ENCODE data around the gene DFFB. TPM values are rescaled to one million over a fixed set of nuclear protein-coding genes. Genes with fewer than 3 reads are reported as not detected.

Gene DFFB
- total and polyA plus RNA-seq, 7 experiments from 2014 or later, result 9.8 to 27.7 (median 14.9) TPM

DNA sequence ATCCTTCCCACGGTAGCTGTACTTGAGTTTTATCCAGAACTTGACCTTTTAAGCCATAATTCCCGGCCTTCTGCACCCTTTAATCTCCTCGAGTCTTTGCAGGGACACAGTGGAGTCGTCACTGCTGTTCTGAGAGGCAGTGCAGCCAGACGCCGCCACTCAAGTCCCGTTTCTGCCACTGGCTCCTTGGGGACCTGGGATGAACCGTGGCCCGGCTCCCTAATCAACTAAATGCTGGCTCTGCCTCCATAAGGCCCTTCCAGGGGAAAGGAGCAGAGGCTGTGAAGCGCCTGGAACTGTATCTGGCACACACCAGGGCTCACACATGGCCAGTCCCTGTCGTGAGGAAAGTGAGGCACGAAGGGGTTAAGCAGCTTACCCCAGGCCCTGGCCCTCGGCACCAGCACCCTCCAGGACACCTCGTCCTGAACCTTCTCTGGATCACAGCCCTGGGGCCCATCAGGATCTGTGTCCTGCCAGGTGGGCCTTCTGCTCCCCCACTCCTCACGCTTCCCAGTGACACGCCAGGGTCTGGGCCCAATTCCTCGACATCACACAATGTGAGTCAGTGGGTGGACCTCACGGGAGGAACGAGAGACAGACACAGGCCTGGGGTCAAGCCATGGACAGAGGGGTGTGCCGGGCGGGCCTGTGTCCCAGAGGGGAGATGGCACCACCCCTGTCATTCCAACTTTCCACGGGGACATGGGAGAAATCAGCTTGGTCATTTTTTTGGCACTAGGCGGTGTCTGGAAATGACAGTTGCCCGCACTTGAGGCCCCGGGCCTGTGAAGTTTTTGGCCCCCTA, 66.3 kb downstream of the DFFB start:
- Mint-ChIP-seq H3K27ac (no peak overlapping the region), H3K4me1 (peaks cover 0 to 5% (median 0%) of the 10 kb centered on the region in 7 donors), H3K9me3 (peaks cover 0 to 2% (median 0%) of the 10 kb centered on the region in 11 donors), H3K4me3 (no peak overlapping the region), H3K27me3 (peaks cover 0 to 18% (median 0%) of the 10 kb centered on the region in 5 donors), H3K36me3 (no peaks in the 10 kb centered on the region)
- CTCF ChIA-PET, result no interaction called here
- DNase-seq (no peak), ATAC-seq (no peak)
- no peaks in the 10 kb centered on the region for H3K36me3 ChIP-seq (ENCODE audit: control insufficient read depth in 2 of 3, insufficient read depth in 3 of 3, low read length in 3 of 3)
- H3K9me3 ChIP-seq (ENCODE audit: control insufficient read depth in 2 of 3, low read length in 3 of 3), result no peaks in the 10 kb centered on the region
- H3K27ac ChIP-seq (ENCODE audit: low read depth, low read length), result no peak overlapping the region
- no peaks in the 10 kb centered on the region for H3K27me3 ChIP-seq (ENCODE audit: control insufficient read depth in 2 of 2, insufficient read depth in 2 of 2, low read length in 2 of 2)
- H3K4me1 ChIP-seq (ENCODE audit: control insufficient read depth in 2 of 2, insufficient read depth in 2 of 2, low read length in 2 of 2), result no peaks in the 10 kb centered on the region
- intact Hi-C loops (cut with micrococcal nuclease), result no loop called here
- no peak overlapping the region for H3K4me3 ChIP-seq (ENCODE audit: low read length)
- POLR2A ChIA-PET, result no interaction called here

DNA sequence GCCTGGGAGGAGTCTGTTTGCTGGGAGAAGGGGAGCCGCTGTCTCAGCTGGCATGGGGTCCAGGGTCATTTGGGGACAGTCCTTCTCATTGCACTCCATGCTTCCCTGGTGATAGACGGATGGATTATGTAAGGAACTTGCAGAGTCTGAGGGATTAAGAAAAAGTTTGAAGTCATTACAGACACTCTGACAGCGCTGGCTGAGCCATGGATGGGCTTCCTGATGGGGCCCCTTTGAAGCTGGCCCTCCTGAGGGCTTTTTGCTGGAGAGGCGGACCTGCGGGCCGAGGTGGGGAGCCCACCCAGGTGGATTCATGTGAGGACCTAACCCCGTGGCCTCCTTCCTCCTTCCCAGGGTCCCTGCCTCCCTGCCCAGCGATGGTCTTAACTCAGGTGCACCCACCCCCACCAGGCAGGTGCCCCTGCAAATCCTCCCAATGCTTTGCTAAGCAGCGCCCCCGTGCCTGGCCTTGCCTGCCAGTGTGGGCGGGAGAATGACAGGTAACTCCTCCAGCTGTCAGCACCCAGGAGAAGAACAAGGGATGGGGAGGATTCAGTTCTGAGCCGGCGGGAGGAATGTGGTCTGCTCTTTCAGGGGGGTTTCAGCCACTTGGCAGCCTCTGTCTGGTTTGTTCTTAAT, 67.0 kb downstream of the DFFB start:
- H3K9me3 ChIP-seq (ENCODE audit: control insufficient read depth in 2 of 3, low read length in 3 of 3), result no peaks in the 10 kb centered on the region
- DNase-seq, result no peak
- H3K27me3 ChIP-seq (ENCODE audit: control insufficient read depth in 2 of 2, insufficient read depth in 2 of 2, low read length in 2 of 2), result no peaks in the 10 kb centered on the region
- no peak overlapping the region for H3K27ac ChIP-seq (ENCODE audit: low read depth, low read length)
- no peak for ATAC-seq
- peaks cover 0 to 2% (median 0%) of the 10 kb centered on the region in 11 donors for H3K9me3 Mint-ChIP-seq
- H3K4me1 Mint-ChIP-seq, result peaks cover 0 to 5% (median 0%) of the 10 kb centered on the region in 7 donors
- H3K4me1 ChIP-seq (ENCODE audit: control insufficient read depth in 2 of 2, insufficient read depth in 2 of 2, low read length in 2 of 2), result no peaks in the 10 kb centered on the region
- intact Hi-C loops (cut with micrococcal nuclease), result no loop called here
- H3K27ac Mint-ChIP-seq, result no peak overlapping the region
- POLR2A ChIA-PET, result no interaction called here
- no peaks in the 10 kb centered on the region for H3K36me3 Mint-ChIP-seq
- CTCF ChIA-PET, result no interaction called here
- no peak overlapping the region for H3K4me3 ChIP-seq (ENCODE audit: low read length)
- H3K4me3 Mint-ChIP-seq, result no peak overlapping the region
- H3K27me3 Mint-ChIP-seq, result peaks cover 0 to 17% (median 0%) of the 10 kb centered on the region in 5 donors
- H3K36me3 ChIP-seq (ENCODE audit: control insufficient read depth in 2 of 3, insufficient read depth in 3 of 3, low read length in 3 of 3), result no peaks in the 10 kb centered on the region

DNA sequence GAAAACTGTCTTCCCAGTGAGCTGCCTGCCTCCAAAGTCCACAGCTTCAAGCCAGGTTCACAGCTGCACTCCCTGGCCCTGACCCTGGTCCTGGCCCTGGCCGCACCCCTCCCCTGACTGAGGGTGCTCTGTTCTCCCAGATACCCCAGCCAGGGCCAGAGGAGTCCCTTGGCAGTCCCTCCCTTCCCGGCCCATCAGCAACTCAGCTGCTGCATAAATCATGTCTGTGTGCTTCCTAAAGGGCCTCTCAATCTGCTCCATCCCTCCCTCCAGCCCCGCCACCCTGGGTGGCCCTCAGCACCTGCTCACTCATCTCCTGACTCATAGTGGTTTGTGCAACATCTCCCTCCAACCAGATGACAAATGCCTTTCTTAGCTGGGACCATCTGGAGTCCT, 67.5 kb downstream of the DFFB start:
- ChIA-PET POLR2A (no interaction called here), CTCF (no interaction called here)
- H3K9me3 ChIP-seq (ENCODE audit: control insufficient read depth in 2 of 3, low read length in 3 of 3), result no peaks in the 10 kb centered on the region
- peaks cover 0 to 17% (median 0%) of the 10 kb centered on the region in 5 donors for H3K27me3 Mint-ChIP-seq
- no peak overlapping the region for H3K27ac ChIP-seq (ENCODE audit: low read depth, low read length)
- H3K9me3 Mint-ChIP-seq, result peaks cover 0 to 3% (median 0%) of the 10 kb centered on the region in 11 donors
- H3K4me3 ChIP-seq (ENCODE audit: low read length), result no peak overlapping the region
- no peak for DNase-seq
- H3K4me1 ChIP-seq (ENCODE audit: control insufficient read depth in 2 of 2, insufficient read depth in 2 of 2, low read length in 2 of 2), result no peaks in the 10 kb centered on the region
- peaks cover 0 to 5% (median 0%) of the 10 kb centered on the region in 7 donors for H3K4me1 Mint-ChIP-seq
- H3K4me3 Mint-ChIP-seq, result no peak overlapping the region
- H3K27ac Mint-ChIP-seq, result no peak overlapping the region
- intact Hi-C loops (cut with micrococcal nuclease), result no loop called here
- no peaks in the 10 kb centered on the region for H3K27me3 ChIP-seq (ENCODE audit: control insufficient read depth in 2 of 2, insufficient read depth in 2 of 2, low read length in 2 of 2)
- no peak for ATAC-seq
- no peaks in the 10 kb centered on the region for H3K36me3 Mint-ChIP-seq
- H3K36me3 ChIP-seq (ENCODE audit: control insufficient read depth in 2 of 3, insufficient read depth in 3 of 3, low read length in 3 of 3), result no peaks in the 10 kb centered on the region

DNA sequence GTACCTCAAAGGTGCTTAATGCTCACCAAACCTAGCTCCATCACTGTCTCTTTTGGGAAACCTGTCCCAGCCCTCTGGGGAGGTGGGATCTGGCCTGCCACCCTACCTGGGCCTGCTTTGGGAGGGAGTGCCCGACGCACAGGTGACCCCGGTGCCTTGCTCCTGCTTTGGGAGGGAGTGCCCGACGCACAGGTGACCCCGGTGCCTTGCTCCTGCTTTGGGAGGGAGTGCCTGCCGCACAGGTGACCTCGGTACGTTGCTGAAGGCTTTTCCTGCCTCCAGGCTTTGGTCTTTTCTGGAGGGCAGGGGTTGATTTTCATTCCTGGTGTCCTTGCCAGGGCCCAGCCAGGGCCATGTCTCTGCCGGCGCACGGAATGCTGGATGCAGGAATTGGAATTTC, 68.0 kb downstream of the DFFB start:
- H3K4me1 Mint-ChIP-seq, result peaks cover 0 to 8% (median 3%) of the 10 kb centered on the region in 7 donors
- POLR2A ChIA-PET, result no interaction called here

DNA sequence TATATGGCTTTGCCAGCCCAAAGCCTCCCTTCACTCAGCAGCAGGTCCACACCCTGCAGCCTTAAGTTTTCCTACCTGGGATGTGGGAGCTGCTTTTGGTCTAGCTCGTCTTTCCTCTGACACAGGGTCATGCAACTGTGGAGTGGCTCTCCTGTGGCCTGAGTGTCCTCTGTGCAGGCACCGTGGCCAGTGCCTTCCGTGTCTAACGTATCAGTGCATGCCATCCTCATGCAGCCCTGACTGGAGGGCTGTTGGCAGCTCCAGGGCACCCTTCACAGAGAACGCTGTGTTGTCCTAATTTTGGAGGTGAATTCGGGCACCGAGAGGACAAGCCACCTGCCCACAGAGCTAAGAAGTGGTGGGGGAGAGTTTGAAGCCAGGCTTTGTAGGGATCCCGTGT, 68.5 kb downstream of the DFFB start:
- H3K4me1 Mint-ChIP-seq, result peaks cover 0 to 10% (median 4%) of the 10 kb centered on the region in 7 donors
- no peaks in the 10 kb centered on the region for H3K4me1 ChIP-seq (ENCODE audit: control insufficient read depth in 2 of 2, insufficient read depth in 2 of 2, low read length in 2 of 2)
- H3K9me3 Mint-ChIP-seq, result peaks cover 0 to 9% (median 0%) of the 10 kb centered on the region in 11 donors
- ChIA-PET POLR2A (no interaction called here), CTCF (no interaction called here)
- H3K27ac ChIP-seq (ENCODE audit: low read depth, low read length), result no peak overlapping the region
- no peaks in the 10 kb centered on the region for H3K36me3 ChIP-seq (ENCODE audit: control insufficient read depth in 2 of 3, insufficient read depth in 3 of 3, low read length in 3 of 3)
- no peak for DNase-seq
- no peaks in the 10 kb centered on the region for H3K36me3 Mint-ChIP-seq
- H3K27me3 ChIP-seq (ENCODE audit: control insufficient read depth in 2 of 2, insufficient read depth in 2 of 2, low read length in 2 of 2), result no peaks in the 10 kb centered on the region
- no peak overlapping the region for H3K27ac Mint-ChIP-seq
- no peak overlapping the region for H3K4me3 Mint-ChIP-seq
- peaks cover 0 to 13% (median 0%) of the 10 kb centered on the region in 5 donors for H3K27me3 Mint-ChIP-seq
- intact Hi-C loops (cut with micrococcal nuclease), result no loop called here
- ATAC-seq, result no peak
- no peaks in the 10 kb centered on the region for H3K9me3 ChIP-seq (ENCODE audit: control insufficient read depth in 2 of 3, low read length in 3 of 3)
- no peak overlapping the region for H3K4me3 ChIP-seq (ENCODE audit: low read length)

More for the DNA sequence above, 68.0 kb downstream of the DFFB start:
- Mint-ChIP-seq H3K27ac (no peak overlapping the region), H3K36me3 (no peaks in the 10 kb centered on the region), H3K4me3 (no peak overlapping the region), H3K27me3 (peaks cover 0 to 17% (median 0%) of the 10 kb centered on the region in 5 donors), H3K9me3 (peaks cover 0 to 6% (median 0%) of the 10 kb centered on the region in 11 donors)
- Histone ChIP-seq H3K9me3 (ENCODE audit: control insufficient read depth in 2 of 3, low read length in 3 of 3) (no peaks in the 10 kb centered on the region), H3K36me3 (ENCODE audit: control insufficient read depth in 2 of 3, insufficient read depth in 3 of 3, low read length in 3 of 3) (no peaks in the 10 kb centered on the region), H3K27me3 (ENCODE audit: control insufficient read depth in 2 of 2, insufficient read depth in 2 of 2, low read length in 2 of 2) (no peaks in the 10 kb centered on the region), H3K4me3 (ENCODE audit: low read length) (no peak overlapping the region), H3K4me1 (ENCODE audit: control insufficient read depth in 2 of 2, insufficient read depth in 2 of 2, low read length in 2 of 2) (no peaks in the 10 kb centered on the region), H3K27ac (ENCODE audit: low read depth, low read length) (no peak overlapping the region)
- intact Hi-C loops (cut with micrococcal nuclease), result no loop called here
- DNase-seq (no peak), ATAC-seq (no peak)
- CTCF ChIA-PET, result no interaction called here

DNA sequence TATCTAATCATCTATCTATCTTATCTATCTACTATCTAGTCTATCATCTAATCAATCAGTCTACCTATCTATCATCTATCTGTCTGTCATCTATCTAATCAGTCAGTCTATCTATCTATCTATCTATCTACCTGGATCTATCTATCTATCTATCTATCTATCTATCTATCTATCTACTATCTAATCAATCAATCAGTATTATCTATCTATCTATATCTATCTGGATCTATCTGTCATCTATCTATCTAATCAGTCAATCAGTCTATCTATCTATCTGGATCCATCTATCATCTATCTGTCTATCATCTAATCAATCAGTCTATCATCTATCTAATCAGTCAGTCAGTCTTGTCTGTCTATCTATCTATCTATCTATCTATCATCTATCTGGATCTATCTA, 69.7 kb downstream of the DFFB start:
- ChIA-PET POLR2A (no interaction called here), CTCF (no interaction called here)
- H3K4me3 Mint-ChIP-seq, result no peak overlapping the region
- no peak for DNase-seq
- H3K4me1 Mint-ChIP-seq, result peaks cover 0 to 10% (median 4%) of the 10 kb centered on the region in 7 donors
- H3K4me3 ChIP-seq (ENCODE audit: low read length), result no peak overlapping the region
- ATAC-seq, result no peak
- H3K4me1 ChIP-seq (ENCODE audit: control insufficient read depth in 2 of 2, insufficient read depth in 2 of 2, low read length in 2 of 2), result no peaks in the 10 kb centered on the region
- peaks cover 0 to 9% (median 0%) of the 10 kb centered on the region in 11 donors for H3K9me3 Mint-ChIP-seq
- H3K27me3 Mint-ChIP-seq, result peaks cover 0 to 9% (median 0%) of the 10 kb centered on the region in 5 donors
- H3K9me3 ChIP-seq (ENCODE audit: control insufficient read depth in 2 of 3, low read length in 3 of 3), result no peaks in the 10 kb centered on the region
- H3K36me3 Mint-ChIP-seq, result no peaks in the 10 kb centered on the region
- no peaks in the 10 kb centered on the region for H3K27me3 ChIP-seq (ENCODE audit: control insufficient read depth in 2 of 2, insufficient read depth in 2 of 2, low read length in 2 of 2)
- intact Hi-C loops (cut with micrococcal nuclease), result no loop called here
- H3K36me3 ChIP-seq (ENCODE audit: control insufficient read depth in 2 of 3, insufficient read depth in 3 of 3, low read length in 3 of 3), result no peaks in the 10 kb centered on the region
- no peak overlapping the region for H3K27ac ChIP-seq (ENCODE audit: low read depth, low read length)
- H3K27ac Mint-ChIP-seq, result no peak overlapping the region

Data from naive thymus-derived CD4-positive, alpha-beta T cell (primary cell).